Endothelial cell of umbilical vein (primary cell): ENCODE data around the gene ARHGEF16. TPM values are rescaled to one million over a fixed set of nuclear protein-coding genes. Genes with fewer than 3 reads are reported as not detected.

ENCODE experiments used
- BruUV-seq: library from RNA; stranded (reverse); fragments of 400-500 nt; replicated peaks from 2 replicates; lab custom pipeline; 2021; lab: Mats Ljungman, UMichigan
- CTCF ChIA-PET: fragments of 300-600, 350-600 bp; sonication (Branson Sonifier 250); formaldehyde crosslinking; loops from one replicate; lab custom pipeline; 2021; ENCODE audit warnings: antibody characterized with exemption, inconsistent platforms; lab: Charles Lee
- POLR2A ChIA-PET: fragments of 300-600, 350-600 bp; sonication (Branson Sonifier 250); formaldehyde crosslinking; loops from one replicate; lab custom pipeline; 2021; ENCODE audit warnings: antibody characterized with exemption, inconsistent platforms; lab: Charles Lee
- DNase-seq: peaks from one replicate; pipeline ENCODE4 v3.0.0-alpha.2; 2011; ENCODE audit warnings: low read depth, low spot score
- FAIRE-seq: peaks from 2 replicates; lab custom pipeline; 2011; peaks lifted over from hg19 to GRCh38; lab: Jason Lieb, UNC
- H2AFZ ChIP-seq: 2 replicates; pipeline ENCODE4 v1.6.0; 2012; ENCODE audit warnings: low read depth, low read length, control low read depth, inconsistent platforms
- H3K27ac ChIP-seq: 2 replicates; pipeline ENCODE4 v1.5.1; 2011; ENCODE audit warnings: low read depth, mild to moderate bottlenecking, control low read depth, low read length, moderate library complexity; ENCODE audit not compliant: insufficient read depth
- H3K27me3 ChIP-seq, 2 experiments: 2 replicates each; pipeline versions ENCODE4 v1.6.0 to v1.6.1; 2011; ENCODE audit warnings: low read length in 2 of 2, mixed read lengths in 1 of 2; ENCODE audit not compliant: control insufficient read depth in 2 of 2, insufficient read depth in 2 of 2
- H3K36me3 ChIP-seq, 2 experiments: 2 replicates in 1 of 2; 3 replicates in 1 of 2; pipeline ENCODE4 v1.5.1; 2011; ENCODE audit warnings: low read length in 2 of 2, mild to moderate bottlenecking in 1 of 2, moderate library complexity in 1 of 2; ENCODE audit not compliant: control insufficient read depth in 2 of 2, insufficient read depth in 2 of 2; ENCODE audit errors: extremely low read depth in 1 of 2
- H3K4me1 ChIP-seq: 3 replicates; pipeline ENCODE4 v1.5.1; 2011; ENCODE audit warnings: mild to moderate bottlenecking, low read length; ENCODE audit not compliant: control insufficient read depth, insufficient read depth; ENCODE audit errors: extremely low read depth
- H3K4me2 ChIP-seq: 2 replicates; pipeline ENCODE4 v1.6.1; 2011; ENCODE audit warnings: low read length, control low read depth, mixed read lengths; ENCODE audit not compliant: insufficient read depth
- H3K4me3 ChIP-seq, 3 experiments: fragments of 200-600 bp in 1 of 3; sonication (generic), shearing (Covaris generic) in 1 of 3; replicated peaks in 1 of 3; 2 replicates each; pipeline ENCODE4 v1.5.1; 2011 to 2016; ENCODE audit warnings: control low read depth in 3 of 3, low read length in 3 of 3, mild to moderate bottlenecking in 2 of 3, inconsistent platforms in 1 of 3, low read depth in 1 of 3, moderate library complexity in 1 of 3; ENCODE audit not compliant: insufficient read depth in 1 of 3
- H3K79me2 ChIP-seq: 2 replicates; pipeline ENCODE4 v1.6.0; 2012; ENCODE audit warnings: low read length, inconsistent platforms; ENCODE audit not compliant: control insufficient read depth, insufficient read depth
- H3K9ac ChIP-seq: replicated peaks from 2 replicates; pipeline ENCODE3; 2011; ENCODE audit warnings: low read length, control low read depth; ENCODE audit not compliant: insufficient read depth; ENCODE audit errors: extremely low read depth
- H3K9me1 ChIP-seq: replicated peaks from 3 replicates; pipeline ENCODE4 v1.6.0; 2011; ENCODE audit warnings: mild to moderate bottlenecking, low read length; ENCODE audit not compliant: control insufficient read depth, insufficient read depth; ENCODE audit errors: extremely low read depth
- H3K9me3 ChIP-seq: replicated peaks from 2 replicates; pipeline ENCODE4 v1.5.1; 2012; ENCODE audit warnings: low read length, inconsistent platforms; ENCODE audit not compliant: control insufficient read depth, insufficient read depth
- H4K20me1 ChIP-seq: replicated peaks from 2 replicates; pipeline ENCODE3; 2011; ENCODE audit warnings: mild to moderate bottlenecking, low read length; ENCODE audit not compliant: control insufficient read depth, insufficient read depth; ENCODE audit errors: extremely low read depth
- EZH2 ChIP-seq: IDR thresholded peaks from 2 replicates; pipeline ENCODE4 v1.6.1; 2012; ENCODE audit warnings: borderline replicate concordance, low read depth, mild to moderate bottlenecking, moderate library complexity, low read length, inconsistent platforms; ENCODE audit not compliant: severe bottlenecking
- FOS ChIP-seq: IDR thresholded peaks from 2 replicates; pipeline ENCODE4 v1.6.1; 2011; ENCODE audit warnings: mild to moderate bottlenecking, low read length, moderate library complexity, borderline replicate concordance; ENCODE audit not compliant: insufficient read depth
- GATA2 ChIP-seq: IDR thresholded peaks from 2 replicates; pipeline ENCODE4 v1.7.0; 2011; ENCODE audit warnings: low read depth, mild to moderate bottlenecking, moderate library complexity, mixed read lengths, low read length; ENCODE audit not compliant: insufficient read length, insufficient read depth
- JUN ChIP-seq: IDR thresholded peaks from 2 replicates; pipeline ENCODE4 v1.6.1; 2011; ENCODE audit warnings: borderline replicate concordance, low read depth; ENCODE audit not compliant: insufficient read length, insufficient read depth
- MYC ChIP-seq: IDR thresholded peaks from one replicate; pipeline ENCODE4 v1.6.1; 2011; ENCODE audit warnings: mild to moderate bottlenecking, low read depth, low read length
- POLR2A ChIP-seq: IDR thresholded peaks from 2 replicates; pipeline ENCODE4 v1.6.1; 2012; ENCODE audit warnings: low read depth, mild to moderate bottlenecking, control low read depth, low read length
- POLR2AphosphoS5 ChIP-seq: IDR thresholded peaks from 2 replicates; pipeline ENCODE4 v1.6.1; 2012; ENCODE audit warnings: low read depth, mild to moderate bottlenecking, control low read depth, low read length, moderate library complexity; ENCODE audit not compliant: insufficient read depth
- dilution Hi-C: fragments of 300-500 bp; cut with MboI; formaldehyde crosslinking; loops from one replicate; pipeline ENCODE4 v1.15.0; 2019; ENCODE audit warnings: low sequenced_read_pairs; ENCODE audit not compliant: extremely low pct_ligation_motif_present
- intact Hi-C: fragments of 100-400 bp; cut with micrococcal nuclease; formaldehyde crosslinking; loops from one replicate; pipeline ENCODE4 v1.10.0; 2022
- polyA plus RNA-seq, 4 experiments: library from polyadenylated mRNA; depleted of rRNA in 3 of 4; stranded (reverse) in 3 of 4; unstranded in 1 of 4; fragments of >200 nt; gene quantifications; 2 replicates each; pipeline versions ENCODE4 v1.2.1 to v1.2.3, GENCODE V29; 2011 to 2012; ENCODE audit warnings: missing spikeins in 1 of 4
- total RNA-seq: library from RNA; stranded (reverse); gene quantifications from 2 replicates; pipeline ENCODE4 v1.2.3, GENCODE V29; 2021
- TF ChIP-seq, protein P1 (sequence below), 2 donors: IDR thresholded peaks; 1 replicate in 1 of 2; 2 replicates in 1 of 2; pipeline ENCODE4 v1.5.1; 2011; ENCODE audit warnings: low read length in 2 of 2, mild to moderate bottlenecking in 2 of 2, moderate library complexity in 2 of 2, control low read depth in 1 of 2, inconsistent platforms in 1 of 2, low read depth in 1 of 2; ENCODE audit not compliant: insufficient read depth in 1 of 2; ENCODE audit errors: extremely low read depth in 1 of 2
- TF ChIP-seq, protein P2 (sequence below): IDR thresholded peaks from 2 replicates; pipeline ENCODE4 v1.6.1; 2011; ENCODE audit not compliant: insufficient read depth, insufficient read length

The ARHGEF16 gene
- total and polyA plus RNA-seq, 2 donors (not counting 3 experiments of a cell fraction or from before 2014, with no cell fraction given) = 0.52 to 1.3 TPM

DNA sequence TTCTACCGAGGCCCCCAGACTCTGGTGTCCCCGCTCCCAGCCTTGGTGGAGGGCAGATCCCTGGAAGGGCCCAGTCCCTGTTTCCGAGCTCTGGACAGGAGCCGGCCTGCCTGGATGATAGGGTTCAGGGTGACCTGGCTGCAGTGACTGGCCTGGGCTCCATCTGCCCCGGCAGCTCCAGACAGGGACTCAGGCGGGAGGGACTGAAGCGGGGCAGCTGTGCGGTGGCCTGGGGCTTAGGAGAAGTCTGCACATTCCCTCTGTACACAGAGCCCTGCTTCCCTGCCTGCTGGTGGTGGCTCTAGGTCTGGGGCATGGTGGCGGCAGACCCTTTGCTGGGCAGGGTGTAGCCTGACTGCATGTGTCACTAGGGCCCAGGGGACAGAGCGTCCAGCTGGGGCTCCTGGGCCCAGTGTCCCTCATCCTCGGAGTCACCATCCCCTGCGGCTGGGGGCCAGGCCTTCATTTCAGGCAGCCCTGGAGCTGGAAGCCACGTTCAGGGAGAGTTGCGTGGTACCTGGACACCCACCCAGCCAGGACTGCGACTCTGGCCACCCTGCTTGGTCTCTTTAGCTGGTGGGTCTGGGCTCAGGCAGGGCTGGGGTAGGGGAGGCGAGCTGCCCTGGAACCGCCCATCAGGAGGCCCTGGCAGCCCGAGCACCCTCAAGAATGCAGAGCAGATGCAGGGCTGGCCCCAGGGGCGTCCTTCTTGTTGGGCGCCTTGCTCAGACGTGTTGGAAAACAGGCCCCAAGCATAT is 9.6 kb downstream of the ARHGEF16 start:
- Histone ChIP-seq H3K4me3 (no peak overlapping the region), H3K9me3 (no peaks in the 10 kb centered on the region), H3K9ac (no peak overlapping the region), H4K20me1 (no peaks in the 10 kb centered on the region), H3K4me1 (no peaks in the 10 kb centered on the region), H3K9me1 (no peaks in the 10 kb centered on the region), H3K27me3 (no peaks in the 10 kb centered on the region), H2AFZ (no peak overlapping the region), H3K79me2 (no peaks in the 10 kb centered on the region), H3K4me2 (no peak overlapping the region), H3K27ac (no peak overlapping the region), H3K36me3 (no peaks in the 10 kb centered on the region)
- FAIRE-seq (no peak), DNase-seq (no peak)
- intact Hi-C loops (no loop called here), dilution Hi-C loops (no loop called here)
- POLR2A ChIA-PET = no interaction called here
- no TSS peak for BruUV-seq
- TF ChIP-seq EZH2 = no peak
- TF ChIP-seq MYC = no peak
- TF ChIP-seq JUN = no peak
- TF ChIP-seq GATA2 = no peak
- CTCF ChIA-PET = interaction anchor here (1.0 to 2.9 kb wide), 2 partner anchors 11 to 260 kb away, joined by 3 to 17 read pairs; no protein-coding TSS in a partner anchor

DNA sequence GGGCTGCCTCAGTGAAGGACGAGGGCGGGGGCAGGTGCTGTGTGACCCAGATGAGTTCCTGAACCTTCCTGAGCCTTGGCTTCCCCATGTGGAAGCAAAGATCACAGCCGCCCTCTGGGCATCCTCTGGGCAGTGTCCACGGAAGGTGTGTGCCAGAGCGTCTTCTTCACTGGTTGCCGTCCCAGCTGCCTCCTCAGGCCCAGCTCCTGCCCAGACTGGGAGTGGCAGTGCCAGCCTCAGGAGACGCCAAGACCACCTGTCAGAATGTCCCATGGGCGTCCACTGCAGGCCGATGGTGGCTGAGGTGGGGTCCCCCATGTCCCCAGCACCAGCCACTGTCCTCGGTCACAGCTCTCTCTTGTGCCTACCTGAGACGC is 10.2 kb downstream of the ARHGEF16 start:
- H3K4me2 ChIP-seq = no peak overlapping the region
- dilution Hi-C loops = no loop called here
- no peak overlapping the region for H3K9ac ChIP-seq

More for the DNA sequence above, 10.2 kb downstream of the ARHGEF16 start:
- Histone ChIP-seq H3K9me3 (no peaks in the 10 kb centered on the region), H3K36me3 (no peaks in the 10 kb centered on the region), H3K79me2 (no peaks in the 10 kb centered on the region), H3K4me3 (no peak overlapping the region), H3K27me3 (no peaks in the 10 kb centered on the region), H3K27ac (no peak overlapping the region), H2AFZ (no peak overlapping the region), H4K20me1 (no peaks in the 10 kb centered on the region), H3K4me1 (no peaks in the 10 kb centered on the region), H3K9me1 (no peaks in the 10 kb centered on the region)
- no TSS peak for BruUV-seq
- intact Hi-C loops = no loop called here
- no peak for FAIRE-seq
- ChIA-PET POLR2A (no interaction called here), CTCF (interaction anchor here (1.0 to 2.9 kb wide), 2 partner anchors 12 to 260 kb away, joined by 3 to 17 read pairs; no protein-coding TSS in a partner anchor)
- TF ChIP-seq POLR2AphosphoS5 = no peak
- TF ChIP-seq, protein P1, sequence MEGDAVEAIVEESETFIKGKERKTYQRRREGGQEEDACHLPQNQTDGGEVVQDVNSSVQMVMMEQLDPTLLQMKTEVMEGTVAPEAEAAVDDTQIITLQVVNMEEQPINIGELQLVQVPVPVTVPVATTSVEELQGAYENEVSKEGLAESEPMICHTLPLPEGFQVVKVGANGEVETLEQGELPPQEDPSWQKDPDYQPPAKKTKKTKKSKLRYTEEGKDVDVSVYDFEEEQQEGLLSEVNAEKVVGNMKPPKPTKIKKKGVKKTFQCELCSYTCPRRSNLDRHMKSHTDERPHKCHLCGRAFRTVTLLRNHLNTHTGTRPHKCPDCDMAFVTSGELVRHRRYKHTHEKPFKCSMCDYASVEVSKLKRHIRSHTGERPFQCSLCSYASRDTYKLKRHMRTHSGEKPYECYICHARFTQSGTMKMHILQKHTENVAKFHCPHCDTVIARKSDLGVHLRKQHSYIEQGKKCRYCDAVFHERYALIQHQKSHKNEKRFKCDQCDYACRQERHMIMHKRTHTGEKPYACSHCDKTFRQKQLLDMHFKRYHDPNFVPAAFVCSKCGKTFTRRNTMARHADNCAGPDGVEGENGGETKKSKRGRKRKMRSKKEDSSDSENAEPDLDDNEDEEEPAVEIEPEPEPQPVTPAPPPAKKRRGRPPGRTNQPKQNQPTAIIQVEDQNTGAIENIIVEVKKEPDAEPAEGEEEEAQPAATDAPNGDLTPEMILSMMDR (IDR thresholded peaks at IDR 0.05; ENCODE audit: extremely low read depth in 1 of 2, insufficient read depth in 1 of 2, low read depth in 1 of 2, low read length in 2 of 2) = no peak
- TF ChIP-seq FOS = no peak
- TF ChIP-seq POLR2A = no peak
- TF ChIP-seq GATA2 = no peak
- TF ChIP-seq, protein P2, sequence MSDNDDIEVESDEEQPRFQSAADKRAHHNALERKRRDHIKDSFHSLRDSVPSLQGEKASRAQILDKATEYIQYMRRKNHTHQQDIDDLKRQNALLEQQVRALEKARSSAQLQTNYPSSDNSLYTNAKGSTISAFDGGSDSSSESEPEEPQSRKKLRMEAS = no peak
- TF ChIP-seq EZH2 = no peak
- no peak for DNase-seq
